HL-60 (cell line): ENCODE measurements around the gene HS6ST3.

Source experiments
- DNase-seq, 2 experiments: peaks; one replicate each; pipeline ENCODE4 v3.0.0-alpha.2; 2010 to 2020; ENCODE audit warnings: low read depth in 1 of 2, low spot score in 1 of 2
- H3K27ac ChIP-seq: fragments of 250-450 bp; sonication (Bioruptor Pico); replicated peaks from 2 replicates; pipeline ENCODE4 v1.5.1; 2020; ENCODE audit warnings: mild to moderate bottlenecking, moderate library complexity
- H3K27me3 ChIP-seq: fragments of 250-450 bp; sonication (Bioruptor Pico); 2 replicates; pipeline ENCODE4 v1.5.1; 2021; ENCODE audit warnings: mild to moderate bottlenecking, moderate library complexity; ENCODE audit not compliant: insufficient read depth, poor library complexity, severe bottlenecking
- H3K4me3 ChIP-seq: replicated peaks from 2 replicates; pipeline ENCODE4 v1.5.1; 2011; ENCODE audit warnings: mild to moderate bottlenecking, control low read depth, low read length; ENCODE audit not compliant: insufficient read depth
- CTCF ChIP-seq: IDR thresholded peaks from one replicate; pipeline ENCODE4 v1.5.1; 2011; ENCODE audit warnings: low read length, control low read depth, inconsistent platforms; ENCODE audit not compliant: insufficient read depth
- GABPA ChIP-seq: IDR thresholded peaks from 2 replicates; pipeline ENCODE4 v1.6.1; 2012; ENCODE audit warnings: low read depth
- POLR2AphosphoS5 ChIP-seq: IDR thresholded peaks from 2 replicates; pipeline ENCODE4 v1.6.1; 2012; ENCODE audit warnings: low read depth
- REST ChIP-seq: IDR thresholded peaks from 2 replicates; pipeline ENCODE4 v1.6.1; 2012; ENCODE audit warnings: low read depth; ENCODE audit not compliant: insufficient replicate concordance
- SPI1 ChIP-seq: IDR thresholded peaks from 2 replicates; pipeline ENCODE4 v1.6.1; 2012; ENCODE audit warnings: low read depth, mild to moderate bottlenecking, borderline replicate concordance

The HS6ST3 gene

GRCh38 chr13:96398486-96398885 is 308.6 kb downstream of the HS6ST3 start:
- TF ChIP-seq GABPA (no peak), SPI1 (no peak), CTCF (no peak), POLR2AphosphoS5 (no peak), REST (no peak)
- Histone ChIP-seq H3K4me3 (no peak overlapping the region), H3K27me3 (no peaks in the 10 kb centered on the region), H3K27ac (no peak overlapping the region)
- no peak for DNase-seq

GRCh38 chr13:96403241-96403640 is 313.3 kb downstream of the HS6ST3 start:
- H3K27ac ChIP-seq, result no peak overlapping the region
- H3K27me3 ChIP-seq, result no peaks in the 10 kb centered on the region
- H3K4me3 ChIP-seq, result no peak overlapping the region
- TF ChIP-seq POLR2AphosphoS5 (no peak), REST (no peak), CTCF (no peak)
- DNase-seq, result no peak

- TF ChIP-seq GABPA (no peak), CTCF (no peak), POLR2AphosphoS5 (no peak)
- no peak overlapping the region for H3K4me3 ChIP-seq
- DNase-seq, result no peak
- no peaks in the 10 kb centered on the region for H3K27me3 ChIP-seq
- no peak overlapping the region for H3K27ac ChIP-seq
These were observed 313.7 kb downstream of the HS6ST3 start for GRCh38 chr13:96403651-96404050.

GRCh38 chr13:96415831-96416385 is 326.0 kb downstream of the HS6ST3 start:
- no peak for TF ChIP-seq CTCF
- no peak for TF ChIP-seq POLR2AphosphoS5
- DNase-seq, result no peak
- Histone ChIP-seq H3K4me3 (no peak overlapping the region), H3K27me3 (no peaks in the 10 kb centered on the region), H3K27ac (no peak overlapping the region)
